Stimulated activated naive CD8-positive, alpha-beta T cell treated with anti-CD3 and anti-CD28 coated beads, Interleukin-15, amount 100 ng/mL, for 72 hours (primary cell): ENCODE results near the gene STOX1.
"Not testable (repeated sequence)": the region's sequence is repeated elsewhere in the genome, so short reads cannot be mapped to it uniquely, and the experiment has no call there.

Experiments
- ATAC-seq: fragments of 150-1000 bp; cut with Tn5 transposase; 2 replicates; pipeline ENCODE4 v1.10.0; 2021; ENCODE audit warnings: mild to moderate bottlenecking, moderate library complexity
- DNase-seq, 2 donors: peaks; one replicate each; pipeline ENCODE4 v3.0.0; 2021 to 2022
- H3K27ac Mint-ChIP-seq, 2 donors: one replicate each; pipeline ENCODE4 v1.8.0; 2022; ENCODE audit warnings: mild to moderate bottlenecking in 2 of 2, mixed read lengths in 2 of 2, moderate library complexity in 2 of 2
- H3K27me3 Mint-ChIP-seq: one replicate; pipeline ENCODE4 v1.8.0; 2022; ENCODE audit warnings: mixed read lengths
- H3K4me1 Mint-ChIP-seq: one replicate; pipeline ENCODE4 v1.8.0; 2022; ENCODE audit warnings: mild to moderate bottlenecking, mixed read lengths
- H3K4me3 Mint-ChIP-seq, 2 donors: one replicate each; pipeline ENCODE4 v1.8.0; 2022; ENCODE audit warnings: mild to moderate bottlenecking in 2 of 2, mixed read lengths in 2 of 2, moderate library complexity in 1 of 2
- H3K9me3 Mint-ChIP-seq, 2 donors: one replicate each; pipeline ENCODE4 v1.8.0; 2022; ENCODE audit warnings: mixed read lengths in 2 of 2

Gene STOX1, protein sequence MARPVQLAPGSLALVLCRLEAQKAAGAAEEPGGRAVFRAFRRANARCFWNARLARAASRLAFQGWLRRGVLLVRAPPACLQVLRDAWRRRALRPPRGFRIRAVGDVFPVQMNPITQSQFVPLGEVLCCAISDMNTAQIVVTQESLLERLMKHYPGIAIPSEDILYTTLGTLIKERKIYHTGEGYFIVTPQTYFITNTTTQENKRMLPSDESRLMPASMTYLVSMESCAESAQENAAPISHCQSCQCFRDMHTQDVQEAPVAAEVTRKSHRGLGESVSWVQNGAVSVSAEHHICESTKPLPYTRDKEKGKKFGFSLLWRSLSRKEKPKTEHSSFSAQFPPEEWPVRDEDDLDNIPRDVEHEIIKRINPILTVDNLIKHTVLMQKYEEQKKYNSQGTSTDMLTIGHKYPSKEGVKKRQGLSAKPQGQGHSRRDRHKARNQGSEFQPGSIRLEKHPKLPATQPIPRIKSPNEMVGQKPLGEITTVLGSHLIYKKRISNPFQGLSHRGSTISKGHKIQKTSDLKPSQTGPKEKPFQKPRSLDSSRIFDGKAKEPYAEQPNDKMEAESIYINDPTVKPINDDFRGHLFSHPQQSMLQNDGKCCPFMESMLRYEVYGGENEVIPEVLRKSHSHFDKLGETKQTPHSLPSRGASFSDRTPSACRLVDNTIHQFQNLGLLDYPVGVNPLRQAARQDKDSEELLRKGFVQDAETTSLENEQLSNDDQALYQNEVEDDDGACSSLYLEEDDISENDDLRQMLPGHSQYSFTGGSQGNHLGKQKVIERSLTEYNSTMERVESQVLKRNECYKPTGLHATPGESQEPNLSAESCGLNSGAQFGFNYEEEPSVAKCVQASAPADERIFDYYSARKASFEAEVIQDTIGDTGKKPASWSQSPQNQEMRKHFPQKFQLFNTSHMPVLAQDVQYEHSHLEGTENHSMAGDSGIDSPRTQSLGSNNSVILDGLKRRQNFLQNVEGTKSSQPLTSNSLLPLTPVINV

DNA sequence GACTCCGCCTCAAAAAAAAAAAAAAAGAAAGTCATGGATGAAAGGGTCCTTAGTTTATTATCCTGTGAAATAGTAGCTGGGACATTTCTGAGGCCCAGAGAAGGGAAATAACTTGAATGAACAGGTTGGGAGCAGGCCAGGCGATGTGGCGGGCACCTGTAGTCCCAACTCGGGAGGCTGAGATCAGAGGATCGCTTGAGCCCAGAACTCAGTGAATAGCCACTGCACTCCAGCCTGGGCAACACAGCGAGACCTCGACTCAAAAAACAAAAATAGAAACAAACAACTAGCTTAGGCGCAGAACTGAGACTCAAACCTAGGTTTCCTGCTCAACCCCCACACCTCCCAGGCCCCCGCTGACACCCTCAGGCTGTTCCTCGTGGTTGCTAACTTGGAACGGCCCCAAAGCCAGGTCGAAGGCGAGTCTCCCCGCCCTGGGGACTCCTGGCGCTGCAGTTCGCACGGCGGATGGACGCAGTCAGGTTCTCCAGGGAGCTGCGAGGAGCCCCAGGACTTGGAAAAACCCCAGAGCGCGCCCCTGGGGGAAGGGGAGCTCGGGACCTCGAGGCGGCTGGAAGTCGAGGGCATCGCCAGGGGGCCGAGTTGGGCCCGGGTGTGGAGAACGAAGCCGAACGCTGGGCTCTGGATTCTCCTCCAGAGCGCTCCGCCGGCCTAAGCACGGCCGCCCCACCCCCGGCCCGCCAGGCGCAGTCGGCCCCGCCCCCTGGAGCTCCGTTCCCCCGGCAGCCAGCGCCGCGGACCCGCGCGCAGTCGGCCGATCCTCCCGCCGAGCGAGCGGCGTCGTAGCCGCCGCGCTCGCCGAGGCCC lies at the start of gene STOX1:
STOX1 (plus strand) TSS at position 768 of the 828 bp plus-strand sequence. CDS start 93 bp downstream, outside the sequence.
- ATAC-seq (peak; percentile 86), DNase-seq (peak; percentile 59 to 70)
- peaks cover 9% of the 10 kb centered on the region for H3K27me3 Mint-ChIP-seq
- H3K27ac Mint-ChIP-seq, result peak within 1 kb of the TSS in 1 of 2 donors; percentile 34
- no peaks in the 10 kb centered on the region for H3K9me3 Mint-ChIP-seq
- peak within 1 kb of the TSS; percentile 80 to 89 for H3K4me3 Mint-ChIP-seq
- H3K4me1 Mint-ChIP-seq, result peaks cover 26% of the 10 kb centered on the region

DNA sequence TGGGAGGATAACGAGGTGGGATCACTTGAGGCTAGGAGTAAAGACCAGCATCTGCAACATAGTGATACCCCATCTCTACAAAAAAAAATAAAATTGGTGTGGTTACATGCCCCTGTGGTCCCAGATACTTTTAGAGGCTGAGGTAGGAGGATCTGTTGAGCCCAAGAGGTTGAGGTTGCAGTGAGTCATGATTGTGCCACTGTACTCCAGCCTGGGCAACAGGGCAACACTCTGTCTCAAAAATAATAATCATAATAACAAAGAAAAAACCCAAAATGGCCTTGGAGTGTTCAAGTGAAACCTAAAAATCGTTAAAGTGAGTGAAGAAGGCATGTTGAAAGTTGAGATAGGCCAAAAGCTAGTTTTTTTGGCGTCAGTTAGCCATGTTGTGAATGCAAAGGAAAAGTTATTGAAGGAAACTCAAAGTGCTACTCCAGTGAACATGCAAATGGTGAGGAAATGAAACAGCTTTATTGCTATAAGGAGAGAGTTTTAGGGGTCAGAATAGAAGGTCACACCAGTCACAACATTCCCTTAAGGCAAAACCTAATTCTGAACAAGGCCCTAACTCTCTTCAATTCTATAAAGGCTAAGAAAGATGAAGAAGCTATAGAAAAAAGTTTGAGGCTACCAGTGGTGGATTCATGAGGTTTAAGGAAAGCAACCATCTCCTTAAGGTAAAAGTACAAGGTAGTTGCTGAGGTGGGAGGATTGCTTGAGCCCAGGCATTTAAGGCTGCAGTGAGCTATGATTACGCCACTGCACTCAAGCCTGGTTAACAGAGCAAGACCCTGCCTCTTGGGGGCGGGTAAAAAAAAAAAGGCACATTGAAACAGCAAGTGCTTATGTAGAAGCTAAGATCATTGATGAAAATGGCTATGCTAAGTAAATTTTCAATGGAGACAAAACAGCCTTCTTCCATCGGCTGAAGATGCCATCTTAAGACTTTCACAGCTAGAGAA lies 45.4 kb upstream of the STOX1 start:
- H3K4me3 Mint-ChIP-seq, result no peak overlapping the region
- no peak for DNase-seq
- no peak for ATAC-seq
- no peaks in the 10 kb centered on the region for H3K27me3 Mint-ChIP-seq
- H3K4me1 Mint-ChIP-seq, result no peaks in the 10 kb centered on the region
- H3K9me3 Mint-ChIP-seq, result no peaks in the 10 kb centered on the region
- H3K27ac Mint-ChIP-seq, result peak overlapping the region; percentile 1 to 21

- H3K27ac Mint-ChIP-seq, result no peak overlapping the region
- no peaks in the 10 kb centered on the region for H3K4me1 Mint-ChIP-seq
- no peaks in the 10 kb centered on the region for H3K27me3 Mint-ChIP-seq
- no peak for DNase-seq
- ATAC-seq, result no peak
- no peak overlapping the region for H3K4me3 Mint-ChIP-seq
- H3K9me3 Mint-ChIP-seq, result no peaks in the 10 kb centered on the region
Observed at GRCh38 chr10:68784476-68784875, 42.9 kb upstream of the STOX1 start.

DNA sequence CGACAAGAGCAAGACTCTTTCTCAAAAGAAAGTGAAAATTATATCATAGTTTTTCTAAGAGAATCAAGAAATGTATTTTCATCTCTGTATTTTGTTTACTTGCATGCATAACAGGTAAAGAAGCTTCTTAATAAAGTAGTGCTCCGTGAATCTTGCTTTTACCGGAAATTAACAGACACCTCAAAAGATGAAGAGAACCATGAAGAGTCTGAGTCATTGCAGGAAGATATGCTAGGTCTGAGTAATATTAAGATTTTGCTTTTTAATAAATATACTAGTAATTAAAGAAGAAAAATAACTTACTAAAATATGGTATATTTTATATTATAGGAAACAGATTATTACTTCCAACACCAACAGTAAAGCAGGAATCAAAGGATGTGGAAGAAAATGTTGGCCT lies 39.5 kb upstream of the STOX1 start:
- Mint-ChIP-seq H3K27ac (no peak overlapping the region), H3K9me3 (no peaks in the 10 kb centered on the region), H3K4me1 (no peaks in the 10 kb centered on the region), H3K27me3 (no peaks in the 10 kb centered on the region), H3K4me3 (no peak overlapping the region)
- ATAC-seq, result no peak
- DNase-seq, result no peak

DNA sequence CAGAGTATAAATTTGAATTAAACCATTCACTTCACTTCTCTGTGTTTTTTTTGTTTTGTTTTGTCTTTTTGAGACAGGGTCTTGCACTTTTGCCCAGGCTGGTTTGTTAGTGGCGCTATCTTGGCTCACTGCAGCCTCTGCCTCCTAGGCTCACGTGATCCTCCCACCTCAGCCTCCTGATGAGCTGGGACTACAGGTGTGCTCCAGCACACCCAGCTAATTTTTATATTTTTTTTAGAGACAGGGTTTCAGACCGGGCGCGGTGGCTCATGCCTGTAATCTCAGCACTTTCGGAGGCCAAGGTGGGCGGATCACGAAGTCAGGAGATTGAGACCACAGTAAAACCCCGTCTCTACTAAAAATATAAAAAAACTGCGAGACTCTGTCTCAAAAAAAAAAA lies 36.9 kb upstream of the STOX1 start:
- Mint-ChIP-seq H3K27me3 (no peaks in the 10 kb centered on the region), H3K9me3 (no peaks in the 10 kb centered on the region), H3K4me3 (no peak overlapping the region), H3K27ac (no peak overlapping the region), H3K4me1 (no peaks in the 10 kb centered on the region)
- ATAC-seq (no peak), DNase-seq (no peak)

- no peaks in the 10 kb centered on the region for H3K27me3 Mint-ChIP-seq
- no peak overlapping the region for H3K4me3 Mint-ChIP-seq
- DNase-seq (no peak), ATAC-seq (no peak)
- H3K9me3 Mint-ChIP-seq, result no peaks in the 10 kb centered on the region
- H3K4me1 Mint-ChIP-seq, result no peaks in the 10 kb centered on the region
- H3K27ac Mint-ChIP-seq, result no peak overlapping the region
Observed at GRCh38 chr10:68792115-68792514, 35.2 kb upstream of the STOX1 start.

GRCh38 chr10:68795886-68796532 lies 31.3 kb upstream of the STOX1 start:
- DNase-seq (no peak), ATAC-seq (no peak)
- Mint-ChIP-seq H3K4me3 (no peak overlapping the region), H3K4me1 (no peaks in the 10 kb centered on the region), H3K27ac (no peak overlapping the region), H3K27me3 (no peaks in the 10 kb centered on the region), H3K9me3 (no peaks in the 10 kb centered on the region)

DNA sequence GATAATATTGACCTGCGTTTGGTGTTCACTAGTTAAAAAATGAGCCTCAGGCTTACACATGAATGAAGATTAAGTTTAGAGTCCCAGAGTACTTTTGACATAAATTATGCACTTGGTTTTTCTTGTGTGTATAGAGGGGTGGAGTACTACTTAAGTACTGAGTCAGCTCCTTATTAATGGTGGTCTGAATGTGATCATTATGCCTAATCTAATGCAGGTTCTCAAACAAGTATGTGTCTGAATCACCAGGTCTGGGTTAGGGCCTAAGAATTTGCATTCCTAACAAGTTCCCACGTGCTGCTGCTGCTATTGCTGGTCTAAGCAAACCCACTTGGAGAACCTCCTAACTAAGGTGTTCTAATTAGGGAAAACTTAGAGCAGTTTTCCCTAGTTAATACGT lies 30.7 kb upstream of the STOX1 start:
- Mint-ChIP-seq H3K9me3 (no peaks in the 10 kb centered on the region), H3K27me3 (no peaks in the 10 kb centered on the region), H3K4me1 (no peaks in the 10 kb centered on the region)

GRCh38 chr10:68800211-68800610 lies 27.1 kb upstream of the STOX1 start:
- no peaks in the 10 kb centered on the region for H3K9me3 Mint-ChIP-seq
- no peaks in the 10 kb centered on the region for H3K27me3 Mint-ChIP-seq
- DNase-seq (no peak), ATAC-seq (no peak)
- no peaks in the 10 kb centered on the region for H3K4me1 Mint-ChIP-seq
- no peak overlapping the region for H3K4me3 Mint-ChIP-seq
- H3K27ac Mint-ChIP-seq, result no peak overlapping the region

More for the DNA sequence above, 30.7 kb upstream of the STOX1 start:
- Mint-ChIP-seq H3K4me3 (no peak overlapping the region), H3K27ac (no peak overlapping the region)
- DNase-seq (no peak), ATAC-seq (no peak)

DNA sequence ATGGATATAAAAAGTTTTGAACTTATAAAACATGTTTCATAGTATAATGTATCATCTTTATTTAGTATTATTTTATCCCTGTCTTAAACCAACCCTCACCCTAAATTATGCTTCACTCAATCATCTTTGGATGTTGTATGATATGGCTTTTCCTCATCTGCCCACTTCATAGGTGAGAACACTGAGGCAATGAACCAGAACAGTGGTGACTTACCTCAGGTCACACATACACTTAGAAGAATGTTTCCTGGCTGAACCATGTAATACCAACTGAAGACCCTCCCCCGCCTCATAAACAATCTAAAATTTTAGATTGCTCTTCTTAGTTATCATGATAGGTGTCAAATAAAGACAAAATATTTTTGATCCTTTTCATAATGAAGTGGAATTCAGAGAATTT lies 22.6 kb upstream of the STOX1 start:
- H3K9me3 Mint-ChIP-seq, result no peaks in the 10 kb centered on the region
- H3K27ac Mint-ChIP-seq, result no peak overlapping the region
- ATAC-seq, result no peak
- no peaks in the 10 kb centered on the region for H3K4me1 Mint-ChIP-seq
- no peak overlapping the region for H3K4me3 Mint-ChIP-seq
- H3K27me3 Mint-ChIP-seq, result no peaks in the 10 kb centered on the region
- no peak for DNase-seq

DNA sequence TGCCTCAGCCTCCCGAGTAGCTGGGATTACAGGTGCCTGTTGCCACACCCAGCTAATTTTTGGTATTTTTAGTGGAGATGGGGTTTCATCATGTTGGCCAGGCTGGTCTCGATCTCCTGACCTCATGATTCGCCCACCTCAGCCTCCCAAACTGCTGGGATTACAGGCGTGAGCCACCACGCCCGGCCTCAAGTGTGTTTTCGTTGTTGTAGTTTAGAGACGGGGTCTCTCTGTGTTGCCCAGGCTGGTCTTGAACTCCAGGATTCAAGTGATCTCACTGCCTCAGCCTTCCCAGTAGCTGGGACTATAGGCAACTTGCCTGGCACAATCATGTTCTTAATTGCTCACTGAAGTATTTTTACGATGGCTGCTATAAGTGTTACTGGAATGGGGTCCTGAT lies 16.5 kb upstream of the STOX1 start:
- H3K27ac Mint-ChIP-seq, H3K4me3 Mint-ChIP-seq, H3K4me1 Mint-ChIP-seq, DNase-seq, H3K27me3 Mint-ChIP-seq, ATAC-seq, H3K9me3 Mint-ChIP-seq: not testable (repeated sequence)

- DNase-seq (no peak), ATAC-seq (no peak)
- H3K4me3 Mint-ChIP-seq, result no peak overlapping the region
- no peak overlapping the region for H3K27ac Mint-ChIP-seq
- H3K9me3 Mint-ChIP-seq, result no peaks in the 10 kb centered on the region
- H3K4me1 Mint-ChIP-seq, result no peaks in the 10 kb centered on the region
- no peaks in the 10 kb centered on the region for H3K27me3 Mint-ChIP-seq
Observed at GRCh38 chr10:68811314-68812009, 15.9 kb upstream of the STOX1 start.

GRCh38 chr10:68812420-68812819 lies 14.9 kb upstream of the STOX1 start:
- no peak for ATAC-seq
- DNase-seq, result no peak
- no peaks in the 10 kb centered on the region for H3K4me1 Mint-ChIP-seq
- H3K4me3 Mint-ChIP-seq, result no peak overlapping the region
- no peak overlapping the region for H3K27ac Mint-ChIP-seq
- no peaks in the 10 kb centered on the region for H3K27me3 Mint-ChIP-seq
- no peaks in the 10 kb centered on the region for H3K9me3 Mint-ChIP-seq
